T-helper 1 cell treated with Interleukin-12 subunit alpha and Interleukin-12 subunit beta and Interleukin-4 antibody, amounts not matched to agents 30 μg/mL and 1 μg/mL, for 36 hours (primary cell): ENCODE measurements around the gene SOX1.

Experiments used
- H3K27ac Mint-ChIP-seq: one replicate; pipeline ENCODE4 v1.8.0; 2021; ENCODE audit warnings: mild to moderate bottlenecking, mixed read lengths
- H3K27me3 Mint-ChIP-seq: one replicate; pipeline ENCODE4 v1.8.0; 2021; ENCODE audit warnings: low read depth, mixed read lengths
- H3K36me3 Mint-ChIP-seq: one replicate; pipeline ENCODE4 v1.8.0; 2021; ENCODE audit warnings: low read depth, mixed read lengths
- H3K4me1 Mint-ChIP-seq: one replicate; pipeline ENCODE4 v1.8.0; 2021; ENCODE audit warnings: low read depth, mixed read lengths
- H3K4me3 Mint-ChIP-seq: one replicate; pipeline ENCODE4 v1.8.0; 2021; ENCODE audit warnings: mild to moderate bottlenecking, moderate library complexity, mixed read lengths
- H3K9me3 Mint-ChIP-seq: one replicate; pipeline ENCODE4 v1.8.0; 2021; ENCODE audit warnings: mixed read lengths

SOX1 gene

GRCh38 chr13:112102243-112102642 lies 35.3 kb downstream of the SOX1 start:
- Mint-ChIP-seq H3K9me3 (no peaks in the 10 kb centered on the region), H3K36me3 (no peaks in the 10 kb centered on the region), H3K4me1 (no peaks in the 10 kb centered on the region), H3K27me3 (peaks cover 62% of the 10 kb centered on the region), H3K27ac (no peak overlapping the region), H3K4me3 (no peak overlapping the region)

GRCh38 chr13:112103260-112103838 lies 36.4 kb downstream of the SOX1 start:
- H3K27ac Mint-ChIP-seq: no peak overlapping the region
- H3K4me3 Mint-ChIP-seq: no peak overlapping the region
- no peaks in the 10 kb centered on the region for H3K4me1 Mint-ChIP-seq
- no peaks in the 10 kb centered on the region for H3K36me3 Mint-ChIP-seq
- H3K9me3 Mint-ChIP-seq: no peaks in the 10 kb centered on the region
- peaks cover 62% of the 10 kb centered on the region for H3K27me3 Mint-ChIP-seq

- Mint-ChIP-seq H3K36me3 (no peaks in the 10 kb centered on the region), H3K27ac (no peak overlapping the region), H3K9me3 (no peaks in the 10 kb centered on the region), H3K4me1 (no peaks in the 10 kb centered on the region), H3K4me3 (no peak overlapping the region), H3K27me3 (peaks cover 68% of the 10 kb centered on the region)
These were observed 37.3 kb downstream of the SOX1 start for GRCh38 chr13:112103961-112104880.

- Mint-ChIP-seq H3K27ac (no peak overlapping the region), H3K9me3 (no peaks in the 10 kb centered on the region), H3K27me3 (peaks cover 74% of the 10 kb centered on the region), H3K4me1 (no peaks in the 10 kb centered on the region), H3K4me3 (no peak overlapping the region), H3K36me3 (no peaks in the 10 kb centered on the region)
These were observed 37.9 kb downstream of the SOX1 start for GRCh38 chr13:112104881-112105234.

GRCh38 chr13:112105244-112105681 lies 38.3 kb downstream of the SOX1 start:
- no peaks in the 10 kb centered on the region for H3K4me1 Mint-ChIP-seq
- no peaks in the 10 kb centered on the region for H3K9me3 Mint-ChIP-seq
- H3K27ac Mint-ChIP-seq: no peak overlapping the region
- no peak overlapping the region for H3K4me3 Mint-ChIP-seq
- peaks cover 74% of the 10 kb centered on the region for H3K27me3 Mint-ChIP-seq
- no peaks in the 10 kb centered on the region for H3K36me3 Mint-ChIP-seq

- H3K4me3 Mint-ChIP-seq: no peak overlapping the region
- H3K27me3 Mint-ChIP-seq: peaks cover 72% of the 10 kb centered on the region
- no peaks in the 10 kb centered on the region for H3K36me3 Mint-ChIP-seq
- no peaks in the 10 kb centered on the region for H3K9me3 Mint-ChIP-seq
- no peaks in the 10 kb centered on the region for H3K4me1 Mint-ChIP-seq
- H3K27ac Mint-ChIP-seq: no peak overlapping the region
These were observed 38.9 kb downstream of the SOX1 start for GRCh38 chr13:112105892-112106291.

GRCh38 chr13:112106478-112107141 lies 39.7 kb downstream of the SOX1 start:
- Mint-ChIP-seq H3K27me3 (peaks cover 72% of the 10 kb centered on the region), H3K27ac (no peak overlapping the region), H3K4me3 (no peak overlapping the region), H3K9me3 (no peaks in the 10 kb centered on the region), H3K4me1 (no peaks in the 10 kb centered on the region), H3K36me3 (no peaks in the 10 kb centered on the region)

GRCh38 chr13:112107289-112107688 lies 40.3 kb downstream of the SOX1 start:
- Mint-ChIP-seq H3K27me3 (peaks cover 70% of the 10 kb centered on the region), H3K9me3 (no peaks in the 10 kb centered on the region), H3K36me3 (no peaks in the 10 kb centered on the region), H3K4me1 (no peaks in the 10 kb centered on the region), H3K4me3 (no peak overlapping the region), H3K27ac (no peak overlapping the region)

- Mint-ChIP-seq H3K9me3 (no peaks in the 10 kb centered on the region), H3K4me3 (no peak overlapping the region), H3K4me1 (peaks cover 1% of the 10 kb centered on the region), H3K27me3 (peaks cover 61% of the 10 kb centered on the region), H3K36me3 (no peaks in the 10 kb centered on the region), H3K27ac (no peak overlapping the region)
These were observed 43.5 kb downstream of the SOX1 start for GRCh38 chr13:112110479-112110878.

- Mint-ChIP-seq H3K4me3 (no peak overlapping the region), H3K4me1 (peaks cover 1% of the 10 kb centered on the region), H3K27me3 (peaks cover 54% of the 10 kb centered on the region), H3K36me3 (no peaks in the 10 kb centered on the region), H3K27ac (no peak overlapping the region), H3K9me3 (no peaks in the 10 kb centered on the region)
These were observed 44.4 kb downstream of the SOX1 start for GRCh38 chr13:112111239-112111857.

- H3K9me3 Mint-ChIP-seq: no peaks in the 10 kb centered on the region
- H3K36me3 Mint-ChIP-seq: no peaks in the 10 kb centered on the region
- H3K27ac Mint-ChIP-seq: no peak overlapping the region
- H3K27me3 Mint-ChIP-seq: peaks cover 41% of the 10 kb centered on the region
- H3K4me3 Mint-ChIP-seq: no peak overlapping the region
- peaks cover 1% of the 10 kb centered on the region for H3K4me1 Mint-ChIP-seq
These were observed 45.8 kb downstream of the SOX1 start for GRCh38 chr13:112112534-112113276.

- no peaks in the 10 kb centered on the region for H3K36me3 Mint-ChIP-seq
- no peaks in the 10 kb centered on the region for H3K9me3 Mint-ChIP-seq
- H3K4me1 Mint-ChIP-seq: peaks cover 1% of the 10 kb centered on the region
- no peak overlapping the region for H3K27ac Mint-ChIP-seq
- H3K27me3 Mint-ChIP-seq: peaks cover 40% of the 10 kb centered on the region
- H3K4me3 Mint-ChIP-seq: no peak overlapping the region
These were observed 46.4 kb downstream of the SOX1 start for GRCh38 chr13:112113348-112113747.

- Mint-ChIP-seq H3K36me3 (no peaks in the 10 kb centered on the region), H3K4me1 (peaks cover 1% of the 10 kb centered on the region), H3K27ac (no peak overlapping the region), H3K27me3 (peaks cover 35% of the 10 kb centered on the region), H3K4me3 (no peak overlapping the region), H3K9me3 (no peaks in the 10 kb centered on the region)
These were observed 46.9 kb downstream of the SOX1 start for GRCh38 chr13:112113851-112114250.

GRCh38 chr13:112114391-112114790 lies 47.4 kb downstream of the SOX1 start:
- Mint-ChIP-seq H3K36me3 (no peaks in the 10 kb centered on the region), H3K9me3 (no peaks in the 10 kb centered on the region), H3K4me3 (no peak overlapping the region), H3K27me3 (peaks cover 32% of the 10 kb centered on the region), H3K4me1 (peaks cover 1% of the 10 kb centered on the region), H3K27ac (no peak overlapping the region)
